GM18861 (cell line): ENCODE data around the gene ASPG.

Source experiments
- ATAC-seq: cut with Tn5 transposase; IDR thresholded peaks from one replicate; pipeline ENCODE4 v1.9.1; 2021; ENCODE audit not compliant: unreplicated experiment

Gene ASPG

DNA sequence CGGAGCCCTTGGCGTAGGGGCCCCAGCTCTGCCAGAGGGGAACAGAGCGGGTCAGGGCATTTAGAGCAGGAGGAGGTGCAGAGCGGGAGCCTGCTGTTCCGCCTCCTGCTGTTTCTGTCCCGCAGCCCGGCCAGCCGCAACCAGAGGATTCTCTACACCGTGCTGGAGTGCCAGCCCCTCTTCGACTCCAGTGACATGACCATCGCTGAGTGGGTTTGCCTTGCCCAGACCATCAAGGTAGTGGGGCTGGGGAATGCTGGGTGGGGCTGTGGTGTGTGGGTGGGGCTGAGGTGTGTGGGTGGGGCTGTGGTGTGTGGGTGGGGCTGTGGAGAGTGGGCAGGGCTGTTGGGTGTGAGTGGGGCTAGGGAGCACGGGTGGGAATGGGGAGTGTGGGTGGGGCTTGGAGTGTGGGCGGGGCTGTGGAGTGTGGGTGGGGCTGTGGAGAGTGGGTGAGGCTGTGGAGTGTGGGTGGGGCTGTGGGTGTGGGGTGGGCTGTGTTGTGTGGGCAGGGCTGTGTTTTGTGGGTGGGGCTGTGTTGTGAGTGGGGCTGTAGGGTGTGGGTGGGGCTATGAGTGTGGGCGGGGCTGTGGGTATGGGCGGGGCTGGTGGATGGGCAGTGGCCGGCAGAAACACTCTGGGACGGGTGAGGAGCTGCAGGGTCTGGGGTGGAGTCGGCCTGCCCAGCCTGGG lies 8.0 kb downstream of the ASPG start:
- ATAC-seq = no peak

DNA sequence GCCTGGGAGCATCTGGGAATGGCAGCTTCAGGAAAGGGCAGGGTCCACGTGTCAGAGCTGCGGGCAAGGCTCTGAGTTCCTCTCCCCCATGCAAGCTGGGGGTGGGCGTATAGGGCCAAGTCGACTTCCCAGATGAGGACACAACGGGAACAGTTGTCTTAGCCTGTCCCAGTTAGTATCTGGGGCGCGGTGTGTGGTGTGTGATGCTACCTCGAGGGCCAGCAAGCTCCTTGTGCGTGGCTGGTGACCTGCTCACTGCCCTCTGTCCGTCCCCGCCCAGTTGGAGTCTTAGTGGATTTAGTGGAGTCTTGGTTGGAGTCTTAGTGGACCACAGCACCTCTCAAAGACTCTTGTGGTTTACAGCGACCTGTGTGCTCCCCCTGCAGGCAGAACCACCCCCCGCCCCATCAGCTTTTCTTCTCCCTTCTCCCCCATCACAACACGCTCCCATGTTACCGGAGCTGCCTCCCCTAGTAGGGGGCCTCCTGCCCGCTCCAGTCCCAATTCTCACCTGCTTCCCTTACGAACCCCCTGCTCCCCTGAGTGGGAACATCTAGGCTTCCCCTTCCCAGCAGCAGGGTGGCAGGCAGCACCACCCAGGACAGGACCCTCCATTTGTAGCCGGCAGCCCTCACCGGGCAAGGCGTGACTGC lies 8.7 kb downstream of the ASPG start:
- no peak for ATAC-seq

GRCh38 chr14:104094709-104095425 lies 9.4 kb downstream of the ASPG start:
- no peak for ATAC-seq

GRCh38 chr14:104095426-104096310 lies 10.2 kb downstream of the ASPG start:
- no peak for ATAC-seq

DNA sequence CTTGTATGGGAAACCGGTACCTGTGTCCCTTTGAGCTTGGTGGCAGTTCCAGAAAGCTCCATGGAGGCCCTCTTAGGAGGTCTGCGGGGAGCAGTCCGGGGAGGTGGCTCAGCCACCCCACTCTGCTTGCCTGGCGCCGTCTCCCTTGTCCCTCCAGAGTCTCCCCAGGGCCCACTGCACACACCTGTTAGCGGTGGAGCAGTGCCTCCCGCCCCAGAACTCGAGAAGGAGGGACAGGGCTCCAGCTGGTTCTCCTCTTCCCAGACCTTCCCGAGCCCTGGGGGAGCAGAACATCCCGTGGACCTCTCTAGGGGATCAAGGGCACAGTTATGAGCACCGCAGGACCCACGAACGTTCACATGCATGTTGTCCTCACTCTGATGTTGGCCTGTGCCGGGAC lies 10.8 kb downstream of the ASPG start:
- ATAC-seq = no peak

DNA sequence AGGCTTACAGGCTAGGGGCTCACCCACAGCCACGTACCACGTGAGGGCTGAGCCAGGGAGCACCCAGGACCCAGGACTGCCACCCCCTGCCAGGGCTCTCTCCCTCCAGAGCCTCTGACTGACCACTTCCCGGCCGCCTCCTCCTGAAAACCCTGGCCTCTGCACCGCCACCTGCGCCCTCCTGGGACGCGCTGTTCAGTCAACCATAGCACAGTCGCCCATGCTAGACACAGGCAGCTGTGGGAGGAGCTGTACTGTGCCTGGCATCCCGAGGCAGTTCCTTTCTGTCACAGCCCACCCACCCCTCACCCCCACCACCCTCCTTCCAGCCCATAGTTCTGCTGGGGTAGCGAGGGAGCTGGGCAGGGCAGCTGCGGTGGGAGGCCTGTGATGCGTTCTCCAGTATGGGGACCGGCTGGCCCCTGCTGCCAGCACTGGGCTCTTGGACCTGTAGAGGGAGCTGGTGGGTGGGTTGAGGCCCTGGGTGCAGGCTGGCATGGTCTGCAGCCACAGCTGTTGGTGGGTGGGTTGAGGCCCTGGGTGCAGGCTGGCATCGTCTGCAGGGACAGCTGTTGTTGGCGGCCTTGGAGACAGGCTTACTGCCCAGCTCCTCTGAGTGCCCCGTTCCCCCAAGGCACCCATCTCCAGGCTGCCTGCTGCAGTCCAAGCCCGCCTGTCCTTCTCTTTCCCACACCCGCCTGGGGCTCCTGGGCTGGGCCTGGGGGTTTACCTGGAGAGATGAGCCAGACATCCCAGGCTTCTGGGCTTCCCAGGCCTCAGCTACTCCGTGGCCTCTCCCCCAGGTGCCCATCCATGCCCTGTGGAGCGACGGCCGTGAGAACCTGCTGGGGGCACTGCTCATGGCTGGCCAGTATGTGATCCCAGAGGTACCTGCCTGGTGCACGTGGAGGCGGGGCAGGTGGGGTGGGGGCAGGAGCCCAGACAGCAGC lies 11.5 kb downstream of the ASPG start:
- ATAC-seq = no peak

DNA sequence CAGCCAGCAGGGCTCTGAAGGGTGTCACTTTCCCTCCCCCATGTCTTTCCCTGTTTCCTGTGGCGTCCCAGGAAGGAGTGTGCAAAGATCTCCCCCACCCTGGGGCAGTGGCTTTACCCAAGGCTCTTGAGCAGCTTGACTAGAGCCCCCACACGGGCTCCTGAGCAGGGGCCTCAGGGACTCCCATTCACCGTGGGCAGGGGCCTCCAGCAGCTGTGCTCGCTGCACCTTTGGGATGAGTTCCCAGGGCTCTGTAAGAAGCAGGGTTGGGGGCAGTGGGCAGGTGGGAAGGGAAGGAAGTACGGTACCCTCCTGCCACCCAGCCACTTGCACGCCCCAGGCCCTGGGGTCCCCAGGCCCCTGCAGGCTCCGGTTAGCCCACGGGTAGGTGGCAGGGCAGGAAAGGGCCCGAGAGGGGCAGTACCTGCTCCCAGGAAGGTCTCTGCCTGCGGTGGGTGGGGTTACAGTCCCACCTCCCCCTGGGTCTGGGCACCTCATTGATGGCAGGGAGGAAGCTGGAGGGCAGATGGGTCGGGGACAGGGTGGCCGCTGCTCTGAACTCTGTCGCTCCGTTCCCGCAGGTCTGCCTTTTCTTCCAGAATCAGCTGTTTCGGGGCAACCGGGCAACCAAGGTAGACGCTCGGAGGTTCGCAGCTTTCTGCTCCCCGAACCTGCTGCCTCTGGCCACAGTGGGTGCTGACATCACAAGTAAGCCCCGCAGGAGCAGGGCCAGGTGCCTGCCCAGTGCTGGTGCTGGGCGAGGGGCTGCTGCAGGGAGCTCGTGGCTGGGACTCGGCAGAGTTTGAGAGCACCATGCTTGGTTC lies 13.0 kb downstream of the ASPG start:
- no peak for ATAC-seq

- ATAC-seq = no peak
Observed at GRCh38 chr14:104099096-104100041, 13.9 kb downstream of the ASPG start.

DNA sequence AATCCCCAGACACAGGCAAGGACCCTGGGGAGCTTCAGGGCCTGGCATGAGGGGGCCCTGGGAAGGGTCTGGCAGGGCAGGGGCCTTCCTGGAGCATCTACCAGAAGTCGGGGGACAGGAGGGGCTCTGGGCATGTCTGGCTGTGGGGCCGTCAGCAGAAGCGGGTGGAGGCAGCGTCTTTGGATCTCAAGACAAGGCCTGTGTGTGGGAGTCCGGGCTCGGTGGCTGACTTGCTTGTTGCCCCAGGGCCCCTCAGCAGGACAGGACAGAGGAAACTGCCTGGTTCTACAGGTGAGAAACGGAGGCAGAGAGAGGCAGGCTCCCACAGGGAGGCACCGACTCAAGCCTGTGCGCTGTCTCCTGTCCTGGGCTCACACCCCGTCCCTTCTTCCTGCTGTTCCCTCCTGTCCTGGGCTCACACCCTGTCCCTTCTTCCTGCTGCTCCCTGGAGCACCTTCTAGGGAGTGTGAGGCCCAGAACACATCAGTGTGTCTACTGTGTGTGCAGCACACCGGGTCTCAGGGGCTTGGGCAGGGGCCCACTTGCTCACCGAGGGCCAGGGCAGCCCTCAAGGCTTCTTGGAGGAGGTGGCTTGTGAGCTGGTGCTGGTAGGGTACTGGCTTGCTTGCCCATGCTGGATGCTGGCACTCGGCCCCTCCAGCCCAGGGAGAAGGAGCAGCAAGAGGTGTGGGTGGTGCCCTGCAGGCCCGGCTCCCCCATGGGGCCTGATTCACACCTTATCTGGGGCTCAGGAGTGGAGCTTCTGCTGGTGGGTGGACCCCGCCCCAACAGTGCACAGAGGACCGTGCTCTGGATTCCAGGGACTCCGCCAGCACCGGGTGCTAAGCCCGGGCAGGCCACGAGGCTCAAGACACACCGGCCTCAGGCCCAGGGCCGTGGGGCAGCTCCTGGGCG lies 14.9 kb downstream of the ASPG start:
- no peak for ATAC-seq

DNA sequence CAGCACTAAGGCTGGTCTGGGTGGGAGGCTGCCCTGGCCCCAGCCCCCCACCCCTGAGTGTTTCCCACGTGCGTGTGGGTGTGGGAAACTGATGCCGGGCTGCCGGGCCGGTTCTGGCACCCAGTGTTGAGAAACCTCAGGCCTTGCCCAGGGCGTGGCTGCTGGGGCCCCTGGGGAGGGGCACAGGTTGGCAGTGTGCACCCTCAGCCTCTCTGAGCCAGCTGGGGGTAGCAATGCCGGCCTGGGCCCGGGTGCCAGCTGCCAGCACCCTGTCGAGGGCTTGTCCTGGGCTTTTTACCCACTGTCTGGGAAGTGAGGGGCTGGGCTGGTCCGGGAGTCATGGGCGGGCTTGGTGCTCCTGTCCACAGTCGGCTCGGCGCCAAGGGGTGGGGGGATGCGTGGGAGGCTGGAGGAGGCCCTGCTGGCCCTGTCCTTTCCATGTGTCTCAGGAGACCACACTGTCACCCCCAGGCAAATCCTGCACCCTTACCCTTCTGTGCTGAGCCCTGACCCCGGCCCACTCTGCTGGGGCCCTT lies 15.7 kb downstream of the ASPG start:
- ATAC-seq = no peak

GRCh38 chr14:104101651-104102281 lies 16.3 kb downstream of the ASPG start:
- no peak for ATAC-seq

DNA sequence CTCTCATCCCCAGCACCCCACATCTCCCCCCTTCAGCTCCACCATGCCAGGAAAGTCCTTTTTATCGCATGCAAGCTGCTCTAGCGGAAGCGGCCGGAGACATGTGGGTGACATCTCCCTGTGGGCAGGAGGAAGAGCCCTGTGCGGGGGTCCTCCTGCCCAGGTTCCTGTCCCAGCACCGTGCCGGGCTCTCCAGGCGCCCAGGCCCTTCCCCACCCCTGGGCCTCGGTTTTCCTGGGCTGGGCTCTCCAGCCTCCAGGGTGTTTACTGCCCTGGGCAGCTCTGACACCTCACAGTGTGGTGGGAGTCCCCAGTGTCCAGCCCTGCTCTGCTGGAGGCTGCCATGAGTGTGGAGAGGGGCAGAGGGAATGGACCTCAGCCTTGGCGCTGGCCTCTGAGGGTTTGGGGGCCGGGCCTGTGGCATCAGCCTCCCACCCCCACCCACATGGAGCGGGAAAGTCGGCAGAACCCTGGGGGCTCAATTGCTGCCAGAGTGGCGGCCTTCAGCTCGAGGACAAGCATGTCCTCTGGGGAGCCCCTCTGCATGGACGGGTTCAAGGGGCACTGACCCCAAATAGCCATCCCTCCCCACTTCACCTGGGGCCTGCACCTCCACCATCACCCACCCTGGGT lies 16.9 kb downstream of the ASPG start:
- no peak for ATAC-seq

GRCh38 chr14:104103061-104103445 lies 17.6 kb downstream of the ASPG start:
- ATAC-seq = no peak

- ATAC-seq = no peak
Observed at GRCh38 chr14:104103446-104104075, 18.1 kb downstream of the ASPG start.

DNA sequence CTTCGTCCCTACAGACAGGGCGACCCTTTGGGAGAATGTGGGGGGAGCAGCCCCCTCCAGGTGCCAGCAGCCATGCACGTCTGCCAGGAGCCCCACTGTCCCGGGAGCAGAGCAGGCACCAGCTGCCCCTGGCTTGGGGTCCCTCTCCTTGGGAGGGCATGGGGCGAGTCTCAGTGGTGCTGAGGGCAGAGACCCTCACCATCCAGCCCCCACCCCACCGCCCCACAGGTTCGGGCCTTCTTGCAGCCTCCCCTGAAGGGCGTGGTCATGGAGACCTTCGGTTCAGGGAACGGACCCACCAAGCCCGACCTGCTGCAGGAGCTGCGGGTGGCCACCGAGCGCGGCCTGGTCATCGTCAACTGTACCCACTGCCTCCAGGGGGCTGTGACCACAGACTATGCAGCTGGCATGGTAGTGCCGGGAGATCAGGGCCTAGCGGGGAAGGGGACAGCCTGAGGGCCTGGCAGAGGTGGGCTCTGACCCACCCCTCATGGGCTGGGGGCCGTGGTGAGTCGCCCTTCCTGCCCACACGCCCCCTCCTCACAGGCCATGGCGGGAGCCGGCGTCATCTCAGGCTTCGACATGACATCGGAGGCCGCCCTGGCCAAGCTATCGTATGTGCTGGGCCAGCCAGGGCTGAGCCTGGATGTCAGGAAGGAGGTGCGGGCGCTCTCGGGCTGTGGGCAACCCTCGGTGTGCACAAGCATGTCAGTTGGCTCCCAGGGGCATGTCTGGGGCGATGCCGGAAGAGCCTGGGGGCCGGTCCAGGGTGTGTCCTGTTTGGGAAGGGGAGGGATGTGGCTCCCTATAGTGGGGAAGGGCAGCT lies 18.8 kb downstream of the ASPG start:
- no peak for ATAC-seq
